ENCODE results near the gene AMIGO3. TPM values are rescaled to one million over a fixed set of nuclear protein-coding genes. Genes with fewer than 3 reads are reported as not detected.
"Not testable (repeated sequence)": the region's sequence is repeated elsewhere in the genome, so short reads cannot be mapped to it uniquely, and the experiment has no call there.

Gene AMIGO3, protein sequence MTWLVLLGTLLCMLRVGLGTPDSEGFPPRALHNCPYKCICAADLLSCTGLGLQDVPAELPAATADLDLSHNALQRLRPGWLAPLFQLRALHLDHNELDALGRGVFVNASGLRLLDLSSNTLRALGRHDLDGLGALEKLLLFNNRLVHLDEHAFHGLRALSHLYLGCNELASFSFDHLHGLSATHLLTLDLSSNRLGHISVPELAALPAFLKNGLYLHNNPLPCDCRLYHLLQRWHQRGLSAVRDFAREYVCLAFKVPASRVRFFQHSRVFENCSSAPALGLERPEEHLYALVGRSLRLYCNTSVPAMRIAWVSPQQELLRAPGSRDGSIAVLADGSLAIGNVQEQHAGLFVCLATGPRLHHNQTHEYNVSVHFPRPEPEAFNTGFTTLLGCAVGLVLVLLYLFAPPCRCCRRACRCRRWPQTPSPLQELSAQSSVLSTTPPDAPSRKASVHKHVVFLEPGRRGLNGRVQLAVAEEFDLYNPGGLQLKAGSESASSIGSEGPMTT
- 4.8 TPM for polyA plus RNA-seq (ENCODE audit: insufficient read length)

- DNase-seq, result peak; percentile 89
Observed at GRCh38 chr3:49719214-49719884, at the start of gene AMIGO3. Gene AMIGO3, minus strand, starts transcription at chr3:49719684. Its CDS starts 219 bp downstream, at chr3:49719465.

DNA sequence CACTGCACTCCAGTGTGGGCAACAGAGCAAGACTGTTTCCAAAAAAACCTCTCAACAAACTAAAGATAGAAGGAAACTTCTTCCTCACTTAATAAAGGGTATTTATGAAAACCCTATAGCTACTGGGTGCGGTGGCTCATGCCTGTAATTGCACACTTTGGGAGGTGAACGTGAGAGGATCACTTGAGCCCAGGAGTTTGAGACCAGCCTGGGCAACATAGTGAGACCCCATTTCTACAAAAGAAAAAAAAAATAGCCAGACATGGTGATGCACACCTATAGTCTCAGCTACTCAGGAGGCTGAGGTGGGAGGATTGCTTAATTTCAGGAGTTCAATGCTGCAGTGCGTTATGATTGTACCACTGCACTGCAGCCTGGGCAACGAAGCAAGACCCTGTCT lies 44.5 kb upstream of the AMIGO3 start:
- DNase-seq, result no peak

- DNase-seq, result no peak
Observed at GRCh38 chr3:49761661-49762060, 42.2 kb upstream of the AMIGO3 start.

GRCh38 chr3:49759226-49759625 lies 39.7 kb upstream of the AMIGO3 start:
- no peak for DNase-seq

- DNase-seq, result no peak
Observed at GRCh38 chr3:49757197-49757596, 37.7 kb upstream of the AMIGO3 start.

DNA sequence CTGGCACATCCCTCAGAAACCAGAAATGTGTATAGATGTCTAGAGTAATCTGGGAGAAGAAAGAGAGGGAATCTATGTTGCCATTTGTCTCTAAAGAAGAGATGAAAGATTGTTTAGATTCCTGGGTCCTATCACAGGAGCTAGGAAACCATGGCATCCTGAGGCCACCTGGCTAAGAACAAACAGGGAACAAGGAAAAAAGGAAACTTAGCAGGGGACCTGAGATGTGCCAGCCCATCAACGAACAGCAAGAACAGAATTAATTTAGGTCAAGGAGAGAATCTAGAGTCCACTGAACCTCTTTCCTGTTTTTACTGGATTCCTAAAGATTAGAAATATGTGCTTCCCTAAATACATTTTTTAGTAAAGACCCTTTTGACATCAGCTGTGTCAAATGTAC lies 36.6 kb upstream of the AMIGO3 start:
- DNase-seq, result no peak

GRCh38 chr3:49754536-49754935 lies 35.1 kb upstream of the AMIGO3 start:
- no peak for DNase-seq

GRCh38 chr3:49751501-49751900 lies 32.0 kb upstream of the AMIGO3 start:
- no peak for DNase-seq

GRCh38 chr3:49750056-49750455 lies 30.6 kb upstream of the AMIGO3 start:
- no peak for DNase-seq

DNA sequence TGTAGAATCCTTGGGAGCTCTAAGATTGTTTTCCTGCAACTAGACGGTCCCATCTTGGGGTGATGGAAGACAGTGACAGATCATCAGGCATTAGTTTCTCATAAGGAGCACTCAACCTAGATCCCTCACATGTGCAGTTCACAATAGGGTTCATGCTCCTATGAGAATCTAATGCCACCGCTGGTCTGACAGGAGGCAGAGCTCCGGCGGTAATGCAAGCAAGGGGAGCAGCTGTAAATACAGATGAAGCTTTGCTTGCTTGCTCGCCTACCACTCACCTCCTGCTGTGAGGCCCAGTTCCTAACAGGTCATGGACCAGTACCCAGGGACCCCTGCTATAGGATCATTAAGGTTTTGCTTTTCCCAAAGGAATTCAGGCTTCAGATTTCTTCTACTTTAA lies 29.4 kb upstream of the AMIGO3 start:
- DNase-seq, result not testable (repeated sequence)

DNA sequence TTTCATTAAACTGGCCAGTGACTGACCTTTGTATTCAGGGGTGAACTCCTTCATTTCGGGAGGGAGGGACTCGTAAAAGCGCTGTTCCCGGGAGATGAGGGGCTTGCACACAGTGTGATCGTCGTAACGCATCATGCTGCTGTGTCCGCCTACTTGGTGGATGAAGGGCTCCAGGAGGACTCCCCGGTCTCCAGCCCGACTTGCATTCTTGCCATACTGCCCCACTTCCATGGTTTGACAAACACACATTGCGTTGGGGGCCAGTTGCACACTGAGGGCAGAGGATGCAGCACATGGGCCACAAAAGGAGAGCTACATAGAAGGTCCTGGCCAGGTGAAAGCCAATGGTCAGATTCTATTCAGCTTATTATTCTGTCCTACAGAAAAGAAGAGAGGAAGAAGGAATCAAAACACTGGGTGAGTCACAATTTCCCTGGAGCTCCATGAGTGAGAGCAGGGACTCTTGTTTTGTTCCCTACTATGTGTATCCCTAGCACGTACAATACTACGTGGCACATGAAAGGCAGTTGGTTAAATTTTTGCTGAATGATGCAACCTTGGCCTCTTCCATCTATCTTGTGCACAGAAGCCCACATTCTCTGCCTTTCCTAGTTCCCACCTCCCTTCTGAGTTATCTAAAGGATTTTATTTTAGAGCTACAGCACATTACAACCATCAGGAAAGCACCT lies 28.5 kb upstream of the AMIGO3 start:
- no peak for DNase-seq

DNA sequence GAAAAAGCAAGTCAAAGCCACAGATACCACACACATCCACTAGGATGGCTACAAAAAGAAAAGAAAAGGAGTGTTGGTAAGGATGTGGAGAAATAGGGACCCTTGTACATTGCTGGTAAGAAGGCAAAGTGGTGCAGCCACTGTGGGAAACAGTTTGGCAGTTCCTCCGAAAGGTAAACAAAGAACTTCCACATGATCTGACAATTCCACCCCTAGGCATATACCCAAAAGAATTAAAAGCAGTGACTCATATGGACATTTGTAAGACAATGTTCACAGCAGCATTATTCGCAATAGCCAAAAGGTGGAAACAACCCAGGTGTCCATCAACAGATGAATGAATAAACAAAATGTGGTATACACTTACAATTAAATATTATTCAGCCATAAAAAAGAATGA lies 26.5 kb upstream of the AMIGO3 start:
- DNase-seq, result no peak

DNA sequence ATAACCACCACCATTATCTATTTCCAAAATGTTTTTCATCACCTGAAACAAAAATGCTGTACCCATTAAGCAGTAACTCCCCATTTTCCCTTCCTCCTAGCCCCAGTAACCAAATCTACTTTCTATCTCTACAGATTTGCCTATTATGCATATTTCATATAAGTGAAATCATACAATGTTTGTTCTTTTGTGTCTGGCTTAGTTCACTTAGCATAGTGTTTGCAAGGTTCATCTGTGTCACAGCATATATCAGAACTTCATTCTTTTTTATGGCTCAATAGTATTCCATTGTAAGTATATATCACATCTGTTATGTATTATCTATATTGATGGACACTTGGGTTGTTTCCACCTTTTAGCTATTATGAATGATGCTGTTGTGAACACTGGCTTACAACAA lies 20.9 kb upstream of the AMIGO3 start:
- DNase-seq, result no peak

DNA sequence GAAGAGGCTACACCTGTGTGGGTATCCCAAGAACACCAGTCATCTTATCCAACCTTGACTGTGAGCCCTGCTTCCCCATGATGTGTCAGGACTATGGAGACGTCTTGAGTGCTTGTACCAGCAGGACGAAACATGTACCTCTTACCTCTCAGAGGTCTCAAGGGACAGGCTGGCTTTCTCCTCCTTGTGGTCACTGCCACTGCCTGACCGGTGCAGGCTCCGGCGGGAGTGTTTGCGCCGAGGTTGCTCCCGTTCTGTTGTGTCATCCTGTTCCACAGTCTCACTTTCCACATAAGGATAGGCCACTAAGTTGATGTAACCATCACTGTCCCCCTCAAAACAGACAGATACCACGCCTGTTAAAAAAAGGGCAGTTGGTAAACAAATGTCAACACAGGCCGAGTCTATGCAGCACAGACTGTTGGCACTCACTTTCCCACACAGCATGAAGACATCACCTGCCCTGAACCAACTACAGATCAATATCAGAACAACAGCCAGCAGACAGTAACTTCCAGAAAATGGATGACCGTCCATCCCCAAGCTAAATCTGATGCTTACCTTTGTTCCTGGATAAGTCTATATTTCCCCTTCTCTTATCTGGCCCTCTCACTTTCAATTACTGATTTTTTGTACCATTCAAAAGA lies 18.7 kb upstream of the AMIGO3 start:
- no peak for DNase-seq

DNA sequence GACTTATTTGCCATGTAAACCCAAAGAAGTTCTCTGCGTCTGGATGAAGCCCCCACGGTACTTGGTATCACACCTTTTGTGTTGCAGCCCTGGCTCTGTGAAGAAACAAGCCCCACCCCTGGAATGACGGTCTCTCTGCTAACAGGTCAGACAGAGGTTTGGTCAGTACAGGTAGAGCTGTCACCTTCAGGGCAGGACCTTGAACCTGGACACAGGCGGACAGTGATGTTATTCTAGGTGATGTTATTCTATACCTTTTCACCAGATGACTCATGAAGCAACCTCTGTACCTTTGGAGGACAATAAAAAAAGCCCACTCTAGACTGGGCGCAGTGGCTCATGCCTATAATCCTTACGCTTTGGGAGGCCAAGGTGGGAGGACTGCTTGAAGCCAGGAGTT lies 15.3 kb upstream of the AMIGO3 start:
- DNase-seq, result no peak

DNA sequence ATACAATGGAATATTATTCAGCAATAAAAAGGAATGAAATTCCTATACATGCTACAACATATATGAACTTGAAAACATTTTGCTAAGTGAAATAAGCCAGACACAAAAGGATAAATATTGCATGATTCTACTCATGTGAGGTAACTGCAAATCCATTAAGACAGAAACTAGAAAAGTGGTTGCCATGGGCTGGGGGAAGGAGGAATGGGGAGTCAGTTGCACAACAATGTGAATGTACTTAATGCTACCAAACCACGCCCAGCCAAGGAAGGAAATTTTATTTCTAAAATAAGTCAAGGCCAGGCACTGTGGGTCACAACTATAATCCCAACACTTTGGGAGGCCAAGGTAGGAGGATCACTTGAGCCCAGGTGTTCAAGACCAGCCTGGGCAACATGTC lies 14.1 kb upstream of the AMIGO3 start:
- DNase-seq, result no peak

- DNase-seq, result no peak
Observed at GRCh38 chr3:49732597-49732996, 13.1 kb upstream of the AMIGO3 start.

DNA sequence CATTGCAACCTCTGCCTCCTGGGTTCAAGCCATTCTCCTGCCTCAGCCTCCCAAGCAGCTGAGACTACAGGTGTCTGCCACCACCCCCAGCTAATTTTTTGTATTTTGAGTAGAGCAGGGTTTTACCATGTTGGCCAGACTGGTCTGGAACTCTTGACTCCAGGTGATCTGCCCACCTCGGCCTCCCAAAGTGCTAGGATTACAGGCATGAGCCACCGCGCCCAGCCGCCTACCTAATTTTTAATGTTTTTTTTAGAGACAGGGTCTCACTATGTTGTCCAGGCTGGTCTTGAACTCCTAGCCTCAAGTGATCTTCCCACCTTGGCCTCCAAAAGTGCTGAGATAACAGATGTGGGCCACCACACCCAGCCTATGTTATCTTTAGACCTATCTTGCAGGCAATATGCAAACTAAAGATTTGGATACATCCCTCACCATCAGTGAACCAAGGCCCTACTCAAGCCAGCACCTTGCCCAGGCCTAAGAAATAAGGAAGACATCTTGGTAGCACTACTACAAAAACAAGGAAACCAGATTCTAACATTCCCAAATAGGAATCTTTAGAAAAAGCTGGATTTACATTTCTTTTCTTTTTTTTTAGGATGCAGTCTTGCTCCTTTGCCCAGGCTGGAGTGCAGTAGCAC lies 10.6 kb upstream of the AMIGO3 start:
- no peak for DNase-seq

- no peak for DNase-seq
Observed at GRCh38 chr3:49727924-49728361, 8.5 kb upstream of the AMIGO3 start.

GRCh38 chr3:49727154-49727923 lies 7.9 kb upstream of the AMIGO3 start:
- no peak for DNase-seq

DNA sequence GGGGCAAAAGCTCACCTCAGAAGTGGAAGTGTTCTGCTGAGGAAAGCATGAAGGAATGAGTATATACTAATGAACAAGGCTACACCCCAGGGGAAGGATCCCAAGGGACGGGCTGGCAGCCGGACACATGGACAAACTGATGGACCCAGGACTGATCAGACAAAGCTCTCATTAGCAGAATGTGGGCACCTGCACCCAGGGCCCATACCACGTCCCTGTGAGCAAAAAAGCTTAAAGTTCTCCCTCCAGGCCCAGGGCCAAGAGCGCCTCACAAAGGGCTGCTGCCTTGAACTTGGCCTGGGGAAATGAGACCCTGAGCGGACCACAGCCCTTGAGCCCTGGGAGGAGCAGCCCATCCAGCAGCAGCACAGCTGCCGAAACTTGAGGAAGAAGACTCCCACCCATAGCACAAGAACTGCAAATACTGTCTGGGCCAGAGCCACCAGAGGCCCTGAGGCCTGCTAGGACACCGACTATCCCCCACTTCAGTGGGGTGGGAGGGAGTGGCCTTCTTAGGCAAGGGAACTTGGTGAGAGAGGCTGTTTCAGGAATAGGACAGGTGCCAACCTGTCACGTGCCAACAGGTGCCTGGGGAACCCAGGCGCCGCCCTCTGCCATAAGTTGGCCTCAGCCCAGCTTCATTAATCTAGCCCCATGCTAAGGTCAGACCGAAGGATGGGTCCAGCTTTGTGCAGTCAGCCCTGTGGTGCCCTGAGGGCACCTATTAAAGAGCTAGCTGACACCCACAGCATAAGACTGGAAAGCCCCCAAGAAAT lies 6.6 kb upstream of the AMIGO3 start:
- DNase-seq, result no peak
